Skeletal muscle tissue (tissue), 4 donors: ENCODE data around the gene CDC42EP3. TPM values are rescaled to one million over a fixed set of nuclear protein-coding genes. Genes with fewer than 3 reads are reported as not detected.

Experiments used
- H3K27ac ChIP-seq: one replicate; pipeline ENCODE4 v1.7.0; 2013; ENCODE audit warnings: mild to moderate bottlenecking, low read depth, low read length, inconsistent platforms
- H3K27me3 ChIP-seq, 3 donors: one replicate each; pipeline ENCODE4 v1.7.0; 2013; ENCODE audit warnings: low read length in 3 of 3; ENCODE audit not compliant: control insufficient read depth in 3 of 3, insufficient read depth in 3 of 3
- H3K36me3 ChIP-seq, 3 donors: one replicate each; pipeline ENCODE4 v1.7.0; 2013; ENCODE audit warnings: low read length in 3 of 3; ENCODE audit not compliant: control insufficient read depth in 3 of 3, insufficient read depth in 3 of 3
- H3K4me1 ChIP-seq, 3 donors: one replicate each; pipeline ENCODE4 v1.7.0; 2013; ENCODE audit warnings: low read length in 3 of 3, mild to moderate bottlenecking in 3 of 3; ENCODE audit not compliant: control insufficient read depth in 3 of 3, insufficient read depth in 3 of 3
- H3K4me3 ChIP-seq, 3 donors: one replicate each; pipeline ENCODE4 v1.7.0; 2013; ENCODE audit warnings: low read length in 3 of 3
- H3K9ac ChIP-seq, 3 donors: one replicate each; pipeline ENCODE4 v1.7.0; 2013; ENCODE audit warnings: low read length in 3 of 3, mild to moderate bottlenecking in 3 of 3, moderate library complexity in 2 of 3, low read depth in 1 of 3
- H3K9me3 ChIP-seq, 3 donors: one replicate each; pipeline ENCODE4 v1.7.0; 2013; ENCODE audit warnings: low read length in 3 of 3; ENCODE audit not compliant: control insufficient read depth in 3 of 3
- total RNA-seq: library from RNA; depleted of rRNA; stranded (reverse); fragments of >200 nt; gene quantifications from one replicate; pipeline ENCODE4 v1.2.3, GENCODE V29; 2014
- donor health status: Osteomylitis.

Gene CDC42EP3
- total RNA-seq, 1 donor from 2014 or later, result 3.7 TPM

DNA sequence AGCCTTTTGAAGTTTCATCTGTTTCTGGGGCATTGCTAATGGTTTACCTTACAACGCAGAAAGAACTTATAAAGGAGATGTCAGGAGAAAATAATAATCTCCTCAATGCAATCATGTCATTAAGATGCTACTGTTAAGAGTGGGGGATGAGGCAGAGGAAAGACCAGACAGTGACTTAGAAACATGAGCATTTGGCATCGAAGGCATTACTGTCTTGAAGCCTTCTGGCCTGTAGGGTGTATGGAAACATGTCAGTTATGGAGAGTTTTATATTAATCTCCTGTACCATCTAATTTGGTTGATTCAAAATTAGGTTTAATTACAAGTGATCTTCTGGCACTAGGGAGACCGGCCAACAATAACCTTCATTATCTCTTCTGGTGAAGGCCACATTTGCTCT is 32.5 kb downstream of the CDC42EP3 start:
- Histone ChIP-seq H3K27me3 (no peaks in the 10 kb centered on the region), H3K4me3 (no peak overlapping the region), H3K9me3 (no peaks in the 10 kb centered on the region), H3K36me3 (no peaks in the 10 kb centered on the region), H3K4me1 (peaks cover 0 to 5% (median 0%) of the 10 kb centered on the region in 3 donors), H3K27ac (no peak overlapping the region), H3K9ac (no peak overlapping the region)

DNA sequence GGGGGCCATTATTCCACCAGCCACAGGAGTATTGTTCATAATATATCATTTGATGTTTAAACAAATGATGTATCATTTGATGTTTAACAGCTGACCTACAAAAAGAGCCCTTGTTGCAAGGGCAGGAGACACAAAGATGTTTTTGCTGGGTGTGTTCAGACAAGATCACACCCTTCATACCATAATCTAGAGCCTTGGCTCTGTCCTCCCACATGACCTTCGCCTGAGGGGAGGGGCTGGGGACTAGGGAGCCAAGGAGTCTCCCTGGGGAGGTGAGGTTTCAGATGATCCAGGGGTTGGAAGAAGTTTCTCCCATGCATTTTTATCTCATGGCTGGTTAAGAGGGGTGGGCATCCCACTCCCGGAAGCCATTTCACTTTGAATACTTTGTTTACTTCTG is 33.5 kb downstream of the CDC42EP3 start:
- H3K9ac ChIP-seq, result no peak overlapping the region
- no peak overlapping the region for H3K27ac ChIP-seq
- no peaks in the 10 kb centered on the region for H3K36me3 ChIP-seq
- H3K9me3 ChIP-seq, result no peaks in the 10 kb centered on the region
- no peak overlapping the region for H3K4me3 ChIP-seq
- no peaks in the 10 kb centered on the region for H3K27me3 ChIP-seq
- H3K4me1 ChIP-seq, result peaks cover 0 to 6% (median 0%) of the 10 kb centered on the region in 3 donors

- Histone ChIP-seq H3K9ac (no peak overlapping the region), H3K27ac (no peak overlapping the region), H3K4me1 (peaks cover 0 to 6% (median 0%) of the 10 kb centered on the region in 3 donors)
Observed at GRCh38 chr2:37637190-37637860, 34.1 kb downstream of the CDC42EP3 start.

DNA sequence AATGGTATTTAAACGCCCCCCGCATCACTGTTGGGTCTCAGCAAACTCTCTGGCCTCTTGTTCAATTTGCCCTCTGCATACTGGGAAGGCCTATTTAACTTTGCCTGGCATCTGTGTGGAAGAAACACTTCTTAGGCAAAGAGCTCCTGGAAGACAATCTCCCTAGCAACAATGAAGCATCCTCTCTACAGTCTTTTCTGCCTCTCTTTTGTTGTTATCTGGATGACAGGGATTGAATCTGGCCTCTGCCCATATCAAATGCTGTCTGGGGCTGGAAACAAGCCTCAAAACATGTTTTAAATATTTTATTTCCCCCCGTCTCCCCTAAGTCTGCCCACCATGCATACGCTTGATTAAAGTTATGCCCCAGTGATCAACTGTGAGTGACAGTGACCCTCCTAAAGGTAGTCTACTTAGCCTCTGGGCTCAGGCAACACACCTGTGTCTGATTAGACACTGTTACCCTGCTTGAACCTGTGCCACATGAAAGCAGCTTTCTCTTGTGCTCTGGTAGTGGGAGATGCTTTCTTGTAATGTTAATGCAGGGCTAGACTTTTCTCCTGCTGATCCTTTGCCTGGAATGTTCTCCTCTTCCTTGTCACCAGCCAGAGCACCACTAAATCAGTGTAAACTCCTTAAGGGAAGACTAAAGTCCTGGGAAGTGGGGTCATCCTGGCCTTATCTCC is 34.9 kb downstream of the CDC42EP3 start:
- no peak overlapping the region for H3K9ac ChIP-seq
- H3K36me3 ChIP-seq, result no peaks in the 10 kb centered on the region
- H3K9me3 ChIP-seq, result no peaks in the 10 kb centered on the region
- no peaks in the 10 kb centered on the region for H3K27me3 ChIP-seq
- H3K4me3 ChIP-seq, result no peak overlapping the region
- peaks cover 3 to 5% (median 3%) of the 10 kb centered on the region in 3 donors for H3K4me1 ChIP-seq
- no peak overlapping the region for H3K27ac ChIP-seq

More at GRCh38 chr2:37637190-37637860, 34.1 kb downstream of the CDC42EP3 start:
- no peak overlapping the region for H3K4me3 ChIP-seq
- no peaks in the 10 kb centered on the region for H3K27me3 ChIP-seq
- H3K36me3 ChIP-seq, result no peaks in the 10 kb centered on the region
- H3K9me3 ChIP-seq, result no peaks in the 10 kb centered on the region

DNA sequence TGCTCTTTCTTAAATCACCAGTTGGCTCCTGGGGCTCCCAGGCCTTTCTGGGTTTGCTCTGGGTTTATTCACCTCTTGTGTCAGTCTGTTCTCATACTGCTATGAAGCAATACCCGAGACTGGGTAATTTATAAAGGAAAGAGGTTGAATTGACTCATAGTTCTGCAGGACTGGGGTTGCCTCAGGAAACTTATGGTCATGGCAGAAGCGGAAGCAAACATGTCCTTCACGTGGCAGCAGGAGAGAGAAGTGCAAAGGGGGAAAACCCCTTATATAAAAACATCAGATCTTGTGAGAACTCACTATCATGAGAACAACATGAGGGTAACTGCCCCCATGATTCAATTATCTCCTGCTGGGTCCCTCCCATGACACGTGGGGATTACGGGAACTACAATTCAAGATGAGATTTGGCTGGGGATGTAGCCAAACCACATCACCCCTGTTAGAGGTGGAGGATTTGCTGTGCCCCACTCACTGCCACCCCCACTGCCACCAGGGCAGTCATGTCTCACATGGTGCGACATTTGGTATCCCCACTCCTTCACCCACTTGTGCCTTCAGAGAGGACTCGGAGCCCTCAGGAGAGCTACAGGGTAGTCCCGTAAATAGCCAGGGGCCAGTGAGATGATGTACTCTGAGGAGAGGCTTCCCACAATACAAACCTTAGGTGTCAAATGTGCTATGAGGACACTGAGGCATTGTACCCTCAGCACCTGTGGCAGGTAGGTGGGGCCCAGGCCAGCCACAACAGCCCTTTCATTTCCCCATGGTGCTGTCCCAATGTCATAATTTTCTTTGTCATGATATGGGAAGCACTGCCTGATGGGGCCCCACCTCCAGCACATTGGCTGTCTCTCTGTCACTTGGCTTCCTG is 35.7 kb downstream of the CDC42EP3 start:
- H3K9ac ChIP-seq, result no peak overlapping the region
- H3K4me3 ChIP-seq, result no peak overlapping the region
- H3K27ac ChIP-seq, result no peak overlapping the region
- H3K36me3 ChIP-seq, result no peaks in the 10 kb centered on the region
- peaks cover 5 to 11% (median 10%) of the 10 kb centered on the region in 3 donors for H3K4me1 ChIP-seq
- H3K27me3 ChIP-seq, result no peaks in the 10 kb centered on the region
- H3K9me3 ChIP-seq, result no peaks in the 10 kb centered on the region

DNA sequence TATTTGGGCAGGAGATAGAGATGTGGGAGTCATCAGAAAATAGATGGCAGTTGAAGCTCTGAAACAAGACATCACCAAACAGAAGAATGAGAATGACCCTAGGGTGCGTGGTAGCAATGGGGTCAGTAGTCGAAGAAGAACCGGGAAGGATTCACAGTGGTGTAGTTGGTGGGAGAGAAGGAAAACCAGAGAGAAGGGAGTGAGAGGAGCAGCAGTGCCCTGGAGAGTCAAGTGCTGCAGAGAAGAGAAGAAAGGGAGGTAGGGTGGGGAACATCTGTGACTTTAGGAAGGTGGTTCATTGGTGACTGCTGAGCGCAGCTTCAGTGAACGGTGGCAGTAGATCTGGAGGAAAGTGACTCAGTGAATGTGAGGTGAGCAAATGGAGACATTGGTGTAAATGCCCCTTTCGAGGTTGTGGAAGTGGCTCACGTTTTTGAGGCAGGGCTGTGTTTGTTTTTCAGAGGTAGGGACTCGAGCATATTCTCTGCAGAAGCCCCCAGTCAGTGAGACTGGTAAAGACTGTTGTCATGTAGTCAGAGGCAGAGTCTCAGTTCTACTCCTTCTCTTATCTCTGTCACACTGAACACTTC is 36.4 kb downstream of the CDC42EP3 start:
- no peak overlapping the region for H3K27ac ChIP-seq
- no peak overlapping the region for H3K4me3 ChIP-seq
- no peak overlapping the region for H3K9ac ChIP-seq
- H3K27me3 ChIP-seq, result no peaks in the 10 kb centered on the region
- no peaks in the 10 kb centered on the region for H3K9me3 ChIP-seq
- no peaks in the 10 kb centered on the region for H3K36me3 ChIP-seq
- H3K4me1 ChIP-seq, result peaks cover 5 to 11% (median 10%) of the 10 kb centered on the region in 3 donors

DNA sequence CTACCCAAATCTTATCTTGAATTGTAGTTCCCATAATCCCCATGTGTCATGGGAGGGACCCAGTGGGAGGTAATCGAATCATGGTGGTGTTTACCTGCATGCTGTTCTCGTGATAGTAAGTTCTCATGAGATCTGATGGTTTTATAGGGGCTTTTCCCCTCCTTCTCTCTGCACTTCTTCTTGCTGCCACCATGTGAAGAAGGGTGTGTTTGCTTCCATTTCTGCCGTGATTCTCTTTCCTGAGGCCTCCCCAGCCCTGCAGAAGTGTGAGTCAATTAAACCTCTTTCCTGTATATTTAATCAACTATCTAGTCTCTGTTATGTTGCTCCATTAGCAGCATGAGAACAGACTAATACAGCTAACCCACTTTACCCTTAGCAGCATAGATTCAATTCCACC is 37.6 kb downstream of the CDC42EP3 start:
- Histone ChIP-seq H3K4me1 (peaks cover 13 to 16% (median 16%) of the 10 kb centered on the region in 3 donors), H3K27ac (no peak overlapping the region), H3K4me3 (no peak overlapping the region), H3K36me3 (no peaks in the 10 kb centered on the region), H3K9ac (no peak overlapping the region), H3K9me3 (no peaks in the 10 kb centered on the region), H3K27me3 (no peaks in the 10 kb centered on the region)

DNA sequence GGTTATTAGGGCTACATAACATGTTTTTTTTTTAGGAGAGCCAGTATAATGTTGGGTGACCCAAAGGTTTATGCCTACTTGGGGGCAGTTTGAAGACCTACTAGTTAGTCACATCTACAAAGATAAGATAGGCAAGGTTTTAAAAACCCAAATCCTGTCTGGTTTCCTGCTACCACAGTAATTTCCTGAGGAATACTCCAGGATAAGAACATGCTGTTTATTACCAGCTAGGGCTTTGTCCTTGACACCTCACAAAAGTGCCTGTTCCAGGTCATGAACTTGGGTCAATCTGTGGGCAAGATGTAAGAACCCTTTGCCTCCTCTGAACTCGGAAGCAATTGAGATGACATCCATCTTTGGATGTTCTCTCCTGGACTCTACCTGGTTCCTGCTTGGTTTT is 38.2 kb downstream of the CDC42EP3 start:
- no peaks in the 10 kb centered on the region for H3K9me3 ChIP-seq
- no peak overlapping the region for H3K9ac ChIP-seq
- no peak overlapping the region for H3K4me3 ChIP-seq
- H3K27ac ChIP-seq, result no peak overlapping the region
- no peaks in the 10 kb centered on the region for H3K36me3 ChIP-seq
- H3K4me1 ChIP-seq, result peaks cover 13 to 16% (median 16%) of the 10 kb centered on the region in 3 donors
- no peaks in the 10 kb centered on the region for H3K27me3 ChIP-seq

- H3K4me1 ChIP-seq, result peaks cover 13 to 16% (median 16%) of the 10 kb centered on the region in 3 donors
Observed at GRCh38 chr2:37632310-37632709, 39.1 kb downstream of the CDC42EP3 start.

More at GRCh38 chr2:37632310-37632709, 39.1 kb downstream of the CDC42EP3 start:
- H3K9ac ChIP-seq, result no peak overlapping the region
- H3K36me3 ChIP-seq, result no peaks in the 10 kb centered on the region
- H3K9me3 ChIP-seq, result no peaks in the 10 kb centered on the region
- H3K4me3 ChIP-seq, result no peak overlapping the region
- H3K27me3 ChIP-seq, result no peaks in the 10 kb centered on the region
- no peak overlapping the region for H3K27ac ChIP-seq
